ENCODE results near the gene MRPL52.
"Not testable (repeated sequence)": the region's sequence is repeated elsewhere in the genome, so short reads cannot be mapped to it uniquely, and the experiment has no call there.

The MRPL52 gene

GRCh38 chr14:22807432-22808087 is 22.1 kb upstream of the MRPL52 start:
- intact Hi-C loops (cut with DNase I) = no loop called here
- no peak for DNase-seq

DNA sequence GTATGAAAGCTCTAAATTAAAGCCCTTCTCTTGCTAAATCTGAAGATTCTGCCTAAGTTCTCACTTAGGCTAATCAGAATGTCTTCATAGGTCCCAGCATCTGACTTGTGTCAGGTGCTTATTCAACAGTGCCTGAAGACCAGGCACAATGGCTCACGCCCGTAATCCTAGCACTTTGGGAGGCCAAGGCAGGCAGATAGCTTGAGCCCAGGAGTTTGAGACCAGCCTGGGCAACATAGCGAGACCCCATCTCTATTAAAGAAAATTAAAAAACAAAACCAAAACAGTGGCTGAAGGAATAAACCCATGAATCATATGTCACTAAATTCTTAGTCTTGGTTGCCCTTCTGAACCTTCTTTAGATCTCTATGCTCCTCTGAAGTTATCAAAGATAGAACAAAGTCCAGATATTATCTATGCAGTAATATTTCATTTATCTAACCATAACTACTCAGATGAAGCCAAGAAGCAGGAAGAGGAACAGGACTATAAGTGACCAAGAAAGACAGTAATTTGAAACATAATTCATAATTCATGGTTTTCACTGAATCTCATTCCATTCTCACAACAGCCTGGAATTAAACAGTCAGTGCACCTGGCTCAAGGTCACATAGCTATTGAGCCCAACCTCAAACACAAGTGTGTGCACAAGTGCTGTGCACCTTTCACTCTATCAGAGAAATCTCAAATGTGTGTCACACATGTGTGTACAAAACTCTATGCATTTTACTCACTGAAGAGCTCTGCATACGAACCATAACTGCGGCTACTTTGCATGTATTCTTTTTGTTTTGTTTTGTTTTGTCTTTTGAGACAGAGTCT is 21.1 kb upstream of the MRPL52 start:
- intact Hi-C loops (cut with DNase I) = no loop called here
- DNase-seq = no peak

DNA sequence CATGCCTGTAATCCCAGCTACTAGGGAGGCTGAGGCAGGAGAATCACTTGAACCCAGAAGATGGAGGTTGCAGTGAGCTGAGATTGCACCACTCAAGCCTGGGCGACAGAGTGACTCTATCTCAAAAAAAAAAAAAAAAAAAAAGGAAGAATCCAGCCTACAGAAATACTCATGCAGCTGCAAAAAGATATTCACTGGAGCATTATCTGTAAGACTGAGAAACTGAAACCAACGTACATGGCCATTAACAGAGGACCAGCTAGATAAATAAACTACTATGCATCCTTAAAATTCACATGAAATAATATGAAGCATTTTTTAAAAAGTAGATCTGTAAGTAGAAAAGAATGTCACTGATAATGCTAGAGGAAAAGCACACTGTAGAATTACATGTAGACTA is 18.0 kb upstream of the MRPL52 start:
- intact Hi-C loops (cut with DNase I) = no loop called here
- no peak for DNase-seq

DNA sequence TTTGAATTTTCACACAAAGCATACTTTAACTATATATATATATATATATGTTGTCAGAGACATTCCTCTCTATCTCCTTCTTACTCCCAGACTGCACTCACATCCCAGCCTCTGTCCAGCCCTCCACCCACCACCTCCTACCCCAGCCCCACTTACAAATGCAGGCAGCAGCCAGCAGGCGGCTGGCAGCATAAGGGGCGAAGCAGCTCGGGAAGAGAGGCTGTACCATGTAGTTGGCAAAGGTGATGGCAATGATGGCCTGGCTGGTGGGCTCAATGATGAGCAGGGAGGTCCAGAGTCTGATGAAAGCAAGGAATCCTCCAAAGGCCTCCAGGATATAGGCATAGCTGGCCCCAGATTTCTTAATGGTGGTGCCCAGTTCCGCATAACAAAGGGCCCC is 16.9 kb upstream of the MRPL52 start:
- no peak for DNase-seq
- intact Hi-C loops (cut with DNase I) = no loop called here

DNA sequence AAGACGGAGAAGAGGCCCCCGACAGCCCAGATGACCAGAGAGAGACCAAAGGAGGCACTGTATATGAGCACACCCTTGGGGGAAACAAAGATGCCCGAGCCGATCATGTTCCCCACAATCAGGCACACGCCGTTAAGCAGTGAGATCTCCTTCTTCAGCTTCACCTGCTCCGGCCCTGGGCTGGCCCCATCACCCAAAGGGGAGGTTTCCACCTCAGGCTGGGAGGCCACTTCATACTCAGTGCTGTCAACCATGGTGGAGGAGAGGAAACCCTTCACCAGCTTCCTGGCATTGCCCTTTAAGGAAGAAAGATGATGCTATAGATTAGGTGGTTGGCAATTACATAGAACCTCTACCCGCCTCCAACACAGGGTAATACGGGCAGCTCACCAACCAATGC is 16.5 kb upstream of the MRPL52 start:
- no peak for DNase-seq
- intact Hi-C loops (cut with DNase I) = no loop called here

GRCh38 chr14:22814373-22814772 is 15.3 kb upstream of the MRPL52 start:
- no peak for DNase-seq
- intact Hi-C loops (cut with DNase I) = no loop called here

- DNase-seq = no peak
- intact Hi-C loops (cut with DNase I) = loop anchor here (5.0 kb wide), 1 partner anchor 48 kb away; the partner anchor contains the start of gene OXA1L
Observed at GRCh38 chr14:22814941-22815713, 14.6 kb upstream of the MRPL52 start, which contains the start of gene SLC7A7. TSS of gene SLC7A7 (minus strand) at chr14:22815435. CDS start at chr14:22813398, 2,037 bp downstream.

DNA sequence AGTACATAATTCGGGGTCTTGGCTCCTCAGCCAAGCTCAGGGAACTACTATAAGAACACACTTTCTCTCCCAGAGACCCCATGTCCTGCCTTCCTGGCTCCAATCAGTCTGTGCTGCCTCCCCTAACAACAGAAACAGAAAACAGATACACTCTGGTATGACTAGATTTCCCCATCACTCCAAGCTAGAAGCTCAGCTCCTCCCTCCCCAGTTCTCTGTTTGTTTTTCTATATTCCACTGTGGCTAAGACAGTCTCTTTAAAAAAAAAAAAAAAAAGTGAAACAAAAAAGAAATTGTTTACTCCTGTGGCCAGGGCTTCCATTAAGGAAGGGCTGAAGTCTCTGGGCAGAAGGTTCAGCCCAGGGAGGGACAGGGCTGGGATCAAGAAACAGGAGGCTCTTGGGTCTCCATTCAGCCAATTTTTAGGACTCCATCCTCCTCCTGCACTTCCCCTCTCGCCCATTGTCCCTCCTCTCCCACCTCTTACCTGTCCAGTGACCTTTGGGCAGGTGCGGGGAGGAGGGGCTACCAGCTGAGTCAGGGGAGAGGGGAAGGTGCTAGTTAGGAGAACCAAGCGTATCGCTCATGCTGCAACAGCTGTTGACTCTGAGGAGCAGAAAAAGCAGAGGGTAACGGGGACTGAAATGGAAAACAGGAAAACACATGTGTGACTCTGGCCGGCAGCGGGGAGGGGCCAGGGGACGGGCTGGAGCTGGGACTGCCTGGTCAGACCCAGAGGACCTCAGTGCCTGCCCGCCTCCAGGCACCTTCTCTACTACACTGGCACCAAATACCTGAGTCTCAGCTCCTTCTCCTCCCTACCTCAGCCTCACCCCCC is 10.3 kb upstream of the MRPL52 start:
- intact Hi-C loops (cut with DNase I) = loop anchor here (5.0 kb wide), 1 partner anchor 52 kb away; the partner anchor contains the start of gene OXA1L
- DNase-seq = peak in 13 of 42 donors; percentile 26 to 52 (median 36)

DNA sequence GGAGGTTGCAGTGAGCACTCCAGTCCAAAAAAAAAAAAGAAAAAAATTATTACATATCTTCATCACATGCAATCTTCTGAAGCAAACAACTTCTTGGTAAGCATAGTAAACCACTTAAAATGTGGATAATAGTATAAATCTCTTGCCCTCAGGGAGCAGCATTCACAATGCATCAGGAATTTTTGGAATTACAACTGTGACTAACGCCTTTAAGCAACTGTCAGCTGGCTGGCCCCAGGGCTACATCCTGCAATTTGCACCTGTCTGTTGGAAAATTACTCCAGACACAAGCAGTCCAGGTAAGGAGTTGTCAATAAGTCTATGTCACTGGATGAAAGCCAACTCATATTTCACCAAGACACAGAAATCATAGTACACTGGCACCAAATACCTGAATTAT is 9.0 kb upstream of the MRPL52 start:
- DNase-seq = no peak
- intact Hi-C loops (cut with DNase I) = no loop called here

DNA sequence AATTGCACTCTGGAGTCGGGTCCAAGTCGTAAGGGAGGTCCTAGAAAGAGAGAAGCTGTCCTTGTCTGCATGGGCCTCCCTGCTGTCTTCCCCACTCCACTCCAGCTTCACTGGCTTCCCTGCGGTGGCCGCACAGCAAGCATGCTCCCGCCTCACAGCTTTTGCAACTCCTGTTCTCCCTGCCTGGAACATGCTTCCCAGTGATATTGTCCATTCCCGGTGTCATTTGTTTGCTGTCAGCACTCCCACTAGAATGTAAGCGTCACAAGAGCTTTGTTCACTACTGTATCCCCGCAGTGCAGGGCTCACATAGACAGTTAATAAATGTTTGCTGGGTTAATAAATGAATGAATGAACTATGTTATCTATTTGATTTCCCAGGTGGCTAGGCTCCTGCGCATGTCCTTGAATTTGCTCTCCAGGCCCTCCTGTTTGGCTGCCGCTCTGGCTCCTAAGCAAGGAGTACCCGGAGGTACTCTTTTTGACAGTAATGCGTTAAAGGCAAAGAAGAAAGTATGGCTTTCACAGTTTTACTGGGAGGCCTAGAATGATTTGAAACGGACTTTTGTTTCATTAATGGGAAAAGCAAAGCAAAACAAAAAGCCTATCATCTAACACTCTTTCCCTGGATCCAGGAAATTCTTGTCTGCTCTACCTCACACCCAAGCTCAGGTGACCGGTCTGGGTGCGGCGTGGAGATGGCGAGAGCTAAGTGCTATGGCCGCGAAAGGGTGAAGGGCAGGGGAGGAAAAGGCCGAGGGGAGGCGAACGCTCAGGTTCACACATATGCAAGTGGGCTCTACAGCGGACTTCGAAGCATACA is 8.3 kb upstream of the MRPL52 start:
- DNase-seq = no peak
- intact Hi-C loops (cut with DNase I) = loop anchor here (2.0 kb wide), 1 partner anchor 29 kb away; no protein-coding TSS in a partner anchor

DNA sequence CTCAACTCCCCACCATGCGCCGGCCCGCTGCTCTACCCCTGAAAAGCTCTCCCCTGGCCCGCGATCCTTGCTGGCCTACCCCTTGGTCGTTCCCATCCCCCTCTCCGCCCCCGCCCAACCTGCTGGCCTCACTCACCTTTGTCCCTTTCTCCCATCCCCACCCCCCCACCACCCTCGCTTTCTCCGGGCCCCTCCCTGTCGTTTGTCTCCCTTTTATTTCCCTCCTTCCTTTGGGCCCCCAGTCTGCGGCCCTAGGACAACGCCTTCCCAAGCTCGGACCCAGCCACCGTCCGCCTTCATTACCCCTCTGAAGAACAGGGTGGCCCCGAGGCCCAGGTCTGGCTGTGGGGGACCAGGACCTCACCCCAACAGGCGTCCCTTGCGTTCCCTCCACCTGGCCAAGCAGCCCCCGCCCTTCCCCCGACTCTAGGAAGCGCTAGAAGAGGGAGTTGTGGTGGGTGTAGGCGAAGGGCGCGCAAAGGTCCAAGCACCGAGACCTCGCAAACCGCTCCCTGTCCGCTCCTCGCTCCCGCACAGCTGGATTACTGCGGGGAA is 7.6 kb upstream of the MRPL52 start:
- intact Hi-C loops (cut with DNase I) = loop anchor here (2.0 kb wide), 1 partner anchor 29 kb away; no protein-coding TSS in a partner anchor
- DNase-seq = no peak

- peak; percentile 48 to 88 (median 74) for DNase-seq
- intact Hi-C loops (cut with DNase I) = loop anchor here (2.0 kb wide), 1 partner anchor 28 kb away; no protein-coding TSS in a partner anchor
Observed at GRCh38 chr14:22822571-22823098, 7.1 kb upstream of the MRPL52 start.

DNA sequence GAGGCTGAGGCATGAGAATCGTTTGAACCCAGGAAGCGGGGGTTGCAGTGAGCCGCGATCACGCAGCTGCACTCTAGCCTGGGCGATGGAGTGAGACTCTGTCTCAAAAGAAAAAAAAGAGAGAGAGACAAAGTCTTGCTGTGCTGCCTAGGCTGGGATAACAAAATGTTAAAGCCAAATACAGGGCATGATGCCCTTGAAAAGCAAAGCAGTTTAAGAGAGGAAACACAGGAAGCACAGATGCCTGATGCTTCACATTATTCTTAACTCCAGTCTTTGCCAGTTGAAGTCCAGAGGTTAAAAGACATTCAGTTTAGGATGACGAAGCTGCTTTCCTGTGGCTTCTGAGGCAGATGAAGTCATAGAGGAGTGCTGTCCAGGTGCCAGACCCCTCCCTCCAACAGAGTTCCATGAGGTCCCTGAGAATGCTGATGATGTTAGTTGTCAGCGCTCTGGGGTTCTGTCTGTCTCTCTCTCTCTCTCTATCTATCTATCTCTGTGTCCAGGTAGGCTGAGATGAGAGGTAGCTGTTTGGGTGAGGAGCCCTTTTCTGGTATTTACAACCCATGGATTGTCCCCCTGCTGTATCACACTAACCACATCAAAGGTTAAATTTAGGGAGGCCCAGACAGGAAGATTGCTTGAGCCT is 4.9 kb upstream of the MRPL52 start:
- DNase-seq = peak in 1 of 42 donors; percentile 17
- intact Hi-C loops (cut with DNase I) = no loop called here

- intact Hi-C loops (cut with DNase I) = not testable (repeated sequence)
- DNase-seq = peak in 1 of 42 donors; percentile 26
Observed at GRCh38 chr14:22829076-22829660, 519 bp upstream of the MRPL52 start.

DNA sequence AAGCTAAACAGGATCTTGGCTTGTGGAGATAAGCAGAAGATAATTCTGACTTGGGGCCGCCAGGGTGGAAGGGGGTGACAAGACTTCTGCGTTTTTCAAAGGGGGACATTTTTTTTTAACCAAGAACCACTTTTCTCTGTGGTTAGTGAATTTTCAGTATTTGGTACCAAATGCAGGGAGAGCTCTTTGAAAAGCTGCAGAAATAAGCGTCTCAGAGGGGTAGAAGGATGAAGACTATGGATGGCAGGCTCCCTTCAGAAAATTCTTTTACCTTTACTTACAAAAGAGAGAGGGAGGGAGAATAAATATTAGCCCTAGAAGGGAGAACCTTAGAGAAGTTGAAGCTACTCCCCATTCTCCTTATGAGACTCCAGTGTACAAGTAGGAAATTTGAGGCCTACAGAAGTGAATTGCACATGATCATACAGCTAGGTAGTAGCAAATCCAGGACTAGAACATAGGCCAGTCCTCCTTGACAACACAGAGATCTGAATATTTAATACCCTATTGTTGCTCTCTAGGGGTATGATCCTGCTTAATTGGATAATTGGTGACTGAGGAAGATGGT is 840 bp downstream of the MRPL52 start:
- no peak for DNase-seq
- intact Hi-C loops (cut with DNase I) = loop anchor here (10.0 kb wide), 2 partner anchors 74 to 256 kb away; no protein-coding TSS in a partner anchor

- DNase-seq = no peak
- intact Hi-C loops (cut with DNase I) = loop anchor here (10.0 kb wide), 2 partner anchors 69 to 261 kb away; no protein-coding TSS in a partner anchor
Observed at GRCh38 chr14:22835505-22835904, 5.8 kb downstream of the MRPL52 start.
